SW 1271 (cell line): ENCODE data around the gene TMEM131L.
"Not testable (repeated sequence)": the region's sequence is repeated elsewhere in the genome, so short reads cannot be mapped to it uniquely, and the experiment has no call there.

Experiments used
- DNase-seq, 2 experiments: peaks; one replicate each; lab custom pipeline; 2025; lab: John Stamatoyannopoulos, UW

Gene TMEM131L

DNA sequence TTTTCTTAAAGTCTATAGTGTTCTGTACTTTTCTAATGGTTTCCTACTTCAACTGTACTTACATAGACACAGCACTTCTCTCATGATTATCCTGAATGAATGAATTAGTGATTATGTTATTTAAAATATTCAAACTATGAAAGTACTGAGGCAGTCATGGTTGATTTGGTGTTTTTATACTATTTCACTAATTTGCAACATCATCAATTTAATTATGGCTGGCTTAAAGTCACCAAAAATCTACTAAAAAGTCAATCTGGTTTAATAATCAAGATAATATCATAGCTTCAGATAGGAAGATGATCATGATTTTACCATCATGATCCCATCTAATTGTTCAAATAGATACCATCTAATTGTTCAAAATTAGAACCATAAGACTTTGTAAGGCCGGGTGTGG, 16.8 kb upstream of the TMEM131L start:
- no peak for DNase-seq

DNA sequence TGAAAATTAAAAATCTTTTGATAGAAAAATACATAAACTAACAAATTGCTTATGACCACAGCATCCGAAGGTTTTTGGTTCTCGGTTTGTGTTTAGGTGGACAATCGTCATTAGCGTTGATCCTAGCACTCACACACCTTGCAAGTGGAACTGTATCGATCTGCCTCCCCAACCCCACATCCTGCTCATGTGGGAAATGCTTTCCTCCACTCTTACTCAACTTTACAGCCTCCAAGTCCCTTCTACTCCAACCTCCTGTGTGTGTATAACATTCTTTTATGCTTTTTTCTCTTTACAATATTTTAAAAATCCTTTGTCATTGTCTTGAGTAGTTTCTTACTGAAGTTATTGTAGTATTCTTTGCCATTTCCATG, 15.6 kb upstream of the TMEM131L start:
- no peak for DNase-seq

DNA sequence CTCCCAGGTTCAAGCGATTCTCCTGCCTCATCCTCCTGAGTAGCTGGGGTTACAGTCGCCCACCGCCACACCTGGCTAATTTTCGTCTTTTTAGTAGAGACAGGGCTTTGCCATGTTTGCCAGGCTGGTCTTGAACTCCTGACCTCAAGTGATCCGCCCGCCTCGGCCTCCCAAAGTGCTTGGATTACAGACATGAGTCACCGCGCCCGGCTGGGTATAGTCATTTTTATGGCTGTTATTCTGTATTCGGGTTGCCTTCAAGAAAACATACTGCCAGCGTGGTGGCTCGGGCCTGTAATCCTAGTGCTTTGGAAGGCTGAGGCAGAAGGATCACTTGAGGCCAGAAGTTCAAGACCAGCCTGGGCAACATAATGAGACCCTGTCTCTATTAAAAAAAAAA, 15.0 kb upstream of the TMEM131L start:
- not testable (repeated sequence) for DNase-seq

DNA sequence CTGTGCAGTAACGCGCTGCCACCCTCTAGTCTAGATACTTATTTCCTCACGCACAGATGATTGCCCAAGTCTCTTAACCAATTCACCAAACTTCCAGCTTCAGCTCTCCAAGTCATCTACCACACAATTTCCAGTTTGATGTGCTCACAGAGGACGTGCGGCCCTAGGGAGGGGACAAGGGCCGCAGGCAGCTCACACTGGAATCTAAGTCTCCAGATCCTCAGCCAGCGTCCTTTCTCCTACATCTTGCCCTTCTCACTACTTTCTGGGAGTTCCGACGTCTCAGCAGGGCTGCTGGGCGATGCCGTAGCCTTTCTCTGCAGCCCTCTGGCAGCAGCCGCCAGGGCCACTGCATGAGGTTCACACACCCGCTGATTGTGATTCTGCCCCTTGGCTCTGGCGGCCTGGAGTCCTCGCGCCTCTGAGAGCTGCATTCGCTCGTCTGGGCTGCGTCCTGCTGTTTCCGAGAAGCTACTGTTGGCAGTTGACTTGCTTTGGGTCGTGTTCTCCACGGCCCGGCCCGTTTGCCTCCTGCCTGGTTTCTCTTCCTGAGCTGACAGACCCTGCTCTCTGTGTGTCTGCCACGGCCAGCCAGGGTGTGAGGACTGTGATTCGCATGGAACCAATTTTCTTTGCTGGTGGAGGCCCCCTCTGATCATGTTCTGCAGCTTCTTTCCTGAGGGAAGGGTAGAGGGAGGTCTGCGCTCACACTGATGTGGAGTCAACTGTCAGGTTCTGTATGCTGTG, 14.1 kb upstream of the TMEM131L start:
- DNase-seq = no peak

GRCh38 chr4:153452658-153453378, 13.3 kb upstream of the TMEM131L start:
- no peak for DNase-seq

DNA sequence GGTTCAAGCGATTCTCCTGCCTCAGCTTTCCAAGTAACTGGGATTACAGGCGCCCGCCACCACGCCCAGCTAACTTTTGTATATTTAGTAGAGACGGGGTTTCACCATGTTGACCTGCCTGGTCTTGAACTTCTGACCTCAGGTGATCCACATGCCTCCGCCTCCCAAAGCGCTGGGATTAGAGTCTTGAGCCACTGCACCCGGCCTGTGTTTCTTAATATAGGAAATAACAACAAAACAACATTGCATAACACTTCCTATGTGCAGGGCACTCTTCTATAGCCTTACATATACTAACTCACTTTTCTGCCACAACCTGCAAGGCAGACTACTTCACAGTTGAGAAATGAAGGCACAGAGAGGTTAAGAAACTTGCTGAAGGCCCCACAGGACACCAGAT, 12.8 kb upstream of the TMEM131L start:
- DNase-seq = no peak

GRCh38 chr4:153458969-153459368, 7.2 kb upstream of the TMEM131L start:
- DNase-seq = no peak

- not testable (repeated sequence) for DNase-seq
These were observed 4.6 kb upstream of the TMEM131L start for GRCh38 chr4:153461549-153461948.

GRCh38 chr4:153464068-153464467, 2.1 kb upstream of the TMEM131L start:
- DNase-seq = no peak

DNA sequence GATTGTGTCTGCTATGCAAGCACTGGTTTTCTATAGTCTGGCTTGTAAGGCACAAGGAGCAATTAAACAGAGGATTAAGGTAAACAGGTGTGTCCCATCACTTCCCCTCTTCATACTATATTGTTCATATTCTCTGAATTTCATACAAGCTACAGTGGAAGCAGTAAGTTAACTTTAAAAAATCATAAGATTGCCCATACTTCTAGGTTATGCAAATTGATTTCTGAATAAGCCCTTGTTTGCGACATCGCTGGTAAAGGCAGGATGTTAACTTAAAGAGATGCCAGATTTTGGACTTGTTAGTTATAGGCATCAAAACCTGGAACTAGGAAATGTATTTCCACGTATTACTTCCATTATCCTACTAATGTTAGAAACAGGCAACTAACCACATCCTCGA, 1.0 kb upstream of the TMEM131L start:
- DNase-seq = no peak

GRCh38 chr4:153465615-153466080, 512 bp upstream of the TMEM131L start:
- DNase-seq = peak in 1 of 2 experiments; percentile 51

DNA sequence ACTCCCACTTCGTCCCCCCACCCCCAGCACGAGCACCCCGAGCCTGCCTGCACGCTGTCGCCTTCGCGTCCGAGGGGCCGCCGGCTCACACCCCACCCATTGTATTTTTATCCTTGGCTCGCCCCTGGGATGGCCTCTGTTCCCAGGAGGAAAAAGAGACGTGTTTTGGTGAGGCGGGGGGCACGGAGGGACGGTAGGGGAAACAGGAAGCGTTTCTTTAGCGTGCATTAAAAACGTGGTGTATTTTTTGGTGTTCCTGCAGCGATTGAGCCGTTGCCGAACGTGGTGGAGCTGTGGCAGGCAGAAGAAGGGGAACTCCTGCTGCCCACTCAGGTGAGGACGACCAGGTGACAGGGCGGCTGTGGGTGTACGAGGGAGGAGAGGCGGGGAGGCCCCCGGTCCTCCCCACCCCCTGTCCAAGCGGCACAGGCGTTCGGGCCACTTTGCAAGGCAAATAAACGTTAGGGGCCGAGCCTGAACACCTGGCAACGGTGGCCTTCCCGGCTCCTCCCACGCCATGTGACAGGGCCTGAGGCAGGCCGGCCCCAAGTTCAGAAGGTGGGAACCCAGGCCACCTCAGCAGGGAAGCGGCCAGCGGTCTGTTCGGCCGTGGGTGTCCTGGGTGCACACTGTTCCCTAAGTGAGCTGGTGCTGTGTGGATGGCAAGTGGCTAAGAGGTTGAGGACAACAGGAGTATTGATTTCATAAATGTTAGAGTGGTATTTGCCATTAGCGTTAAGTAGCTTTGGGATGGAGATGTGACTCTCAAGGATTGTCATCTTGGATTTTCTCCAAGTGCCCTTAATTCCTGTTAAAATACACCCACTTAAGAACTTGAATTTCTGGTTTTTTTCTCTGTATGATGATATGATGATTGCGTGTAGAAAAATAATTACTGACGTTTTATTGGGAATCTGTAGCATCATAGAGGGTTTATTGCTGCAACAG, 1.1 kb downstream of the TMEM131L start:
- DNase-seq = no peak

GRCh38 chr4:153467897-153468262, 1.7 kb downstream of the TMEM131L start:
- no peak for DNase-seq

GRCh38 chr4:153468587-153468986, 2.4 kb downstream of the TMEM131L start:
- DNase-seq = no peak

DNA sequence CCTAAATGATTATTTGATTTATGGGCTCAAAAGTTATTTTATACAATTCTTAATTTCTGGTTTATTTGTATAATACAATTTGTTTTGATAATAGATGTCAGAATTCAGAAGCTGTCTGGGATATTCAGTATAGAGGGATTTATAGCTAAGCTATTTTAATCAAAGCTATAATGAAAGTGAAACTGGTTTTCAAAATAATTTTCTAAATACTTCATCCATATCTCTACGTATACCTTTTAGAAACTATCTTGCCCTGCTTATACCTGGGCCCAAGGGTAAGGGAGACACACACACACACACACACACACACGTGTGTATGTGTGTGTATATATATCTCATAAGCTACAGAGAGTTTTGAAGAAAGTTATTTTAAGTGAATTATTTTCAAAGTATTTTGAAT, 2.9 kb downstream of the TMEM131L start:
- no peak for DNase-seq

GRCh38 chr4:153471071-153471697, 5.0 kb downstream of the TMEM131L start:
- DNase-seq = not testable (repeated sequence)

- DNase-seq = no peak
These were observed 5.5 kb downstream of the TMEM131L start for GRCh38 chr4:153471698-153472093.

- DNase-seq = no peak
These were observed 6.2 kb downstream of the TMEM131L start for GRCh38 chr4:153472122-153473037.

GRCh38 chr4:153474251-153474650, 8.1 kb downstream of the TMEM131L start:
- no peak for DNase-seq

DNA sequence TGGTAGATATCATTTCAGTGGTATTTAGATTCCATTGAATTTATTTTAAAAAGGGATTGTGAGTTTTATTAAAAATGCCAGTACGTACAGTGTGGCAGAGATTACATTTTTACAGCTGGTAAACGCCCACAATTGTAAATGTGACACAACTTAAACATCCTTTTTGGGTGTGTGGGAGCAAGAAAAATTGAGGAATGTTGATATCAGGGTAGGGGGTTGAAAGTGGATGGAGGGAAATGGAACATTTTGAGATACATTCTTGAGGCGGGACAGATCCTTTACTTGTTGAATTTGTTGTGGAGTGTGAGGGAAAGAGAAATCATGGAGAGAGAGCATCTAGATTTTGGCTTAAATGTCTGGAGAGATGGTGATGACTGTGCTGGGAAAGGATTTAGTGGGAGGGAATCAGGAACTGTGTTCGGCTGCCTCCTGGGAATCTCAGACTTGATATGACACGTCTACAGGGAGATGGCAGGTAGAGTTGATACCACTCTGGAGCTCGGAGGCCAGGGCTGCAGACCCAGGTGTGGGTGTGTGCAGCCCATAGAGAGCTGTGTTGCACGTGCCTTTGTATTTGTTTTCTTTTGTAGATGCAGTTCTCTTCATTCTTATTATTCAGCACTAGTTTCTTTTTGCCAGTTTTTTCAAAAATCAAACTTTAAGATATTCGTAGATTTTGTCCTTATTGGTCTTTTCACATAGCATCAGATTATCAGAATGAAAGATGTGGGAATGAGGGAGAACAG, 10.8 kb downstream of the TMEM131L start:
- DNase-seq = no peak
